K562 (cell line): Measurements from ENCODE around the gene GJA5.

Experiments
- ATF2 ChIP-seq: sonication (generic); formaldehyde crosslinking; IDR thresholded peaks from 2 replicates; pipeline ENCODE4 v1.8.1; 2022; ENCODE audit warnings: missing genetic modification reagents
- CTCF ChIP-seq, 3 experiments: IDR thresholded peaks in 2 of 3; conservative IDR thresholded peaks in 1 of 3; 2 replicates each; pipeline ENCODE4 v1.5.1; 2011 to 2012; ENCODE audit warnings: low read length in 3 of 3, mild to moderate bottlenecking in 3 of 3, control low read depth in 2 of 3, improper control_type of control experiment in 1 of 3, inconsistent platforms in 1 of 3, low read depth in 1 of 3, mixed read lengths in 1 of 3, moderate library complexity in 1 of 3; ENCODE audit not compliant: insufficient read depth in 2 of 3
- HMGN3 ChIP-seq: IDR thresholded peaks from 2 replicates; pipeline ENCODE4 v1.6.1; 2011; ENCODE audit warnings: borderline replicate concordance, low read depth, mild to moderate bottlenecking, mixed read lengths, low read length; ENCODE audit not compliant: insufficient read length; ENCODE audit errors: extremely low read depth
- MAFF ChIP-seq: IDR thresholded peaks from 2 replicates; pipeline ENCODE4 v1.6.1; 2012; ENCODE audit warnings: low read length, improper control_type of control experiment
- MEF2A ChIP-seq: IDR thresholded peaks from 2 replicates; pipeline ENCODE4 v1.6.1; 2011; ENCODE audit warnings: low read depth, mild to moderate bottlenecking, low read length, moderate library complexity; ENCODE audit not compliant: control insufficient read depth
- NR2C2 ChIP-seq, 2 experiments: fragments of 200-800 bp in 1 of 2; sonication (Bioruptor generic) in 1 of 2; sonication (generic) in 1 of 2; formaldehyde crosslinking in 1 of 2; IDR thresholded peaks; 2 replicates each; pipeline versions ENCODE4 v1.6.1 to v1.8.0; 2016 to 2022; ENCODE audit warnings: mild to moderate bottlenecking in 1 of 2, missing compliant biosample characterization in 1 of 2, missing genetic modification characterization in 1 of 2, missing genetic modification reagents in 1 of 2
- NR2F6 ChIP-seq: fragments of 450-650 bp; formaldehyde crosslinking; IDR thresholded peaks from 2 replicates; pipeline ENCODE4 v1.4.0; 2020; ENCODE audit warnings: mild to moderate bottlenecking
- PATZ1 ChIP-seq: fragments of 250-450 bp; sonication (Bioruptor Pico); IDR thresholded peaks from 2 replicates; pipeline ENCODE4 v1.5.0; 2020; ENCODE audit warnings: mild to moderate bottlenecking, borderline replicate concordance
- PCBP1 ChIP-seq: fragments of 200-400 bp; formaldehyde crosslinking; IDR thresholded peaks from 2 replicates; pipeline ENCODE4 v1.6.1; 2018; ENCODE audit warnings: mild to moderate bottlenecking, low read depth, low read length; ENCODE audit not compliant: poor library complexity, severe bottlenecking
- POLR2A ChIP-seq: fragments of 450-650 bp; conservative IDR thresholded peaks from 2 replicates; pipeline ENCODE4 v1.6.1; 2016
- PTTG1 ChIP-seq: fragments of 450-650 bp; IDR thresholded peaks from 2 replicates; pipeline ENCODE4 v1.6.1; 2016; ENCODE audit warnings: low read depth, mild to moderate bottlenecking, missing genetic modification characterization, missing compliant biosample characterization
- SIX5 ChIP-seq, 2 experiments: IDR thresholded peaks; 2 replicates each; pipeline ENCODE4 v1.6.1; 2011; ENCODE audit warnings: low read length in 2 of 2, borderline replicate concordance in 1 of 2, low read depth in 1 of 2, mild to moderate bottlenecking in 1 of 2, moderate library complexity in 1 of 2; ENCODE audit not compliant: insufficient read depth in 1 of 2
- SMAD1 ChIP-seq: fragments of 150-350 bp; IDR thresholded peaks from 2 replicates; pipeline ENCODE4 v1.6.1; 2014; ENCODE audit warnings: low read length, low read depth; ENCODE audit not compliant: partially characterized antibody
- TBP ChIP-seq: optimal IDR thresholded peaks from 2 replicates; pipeline ENCODE3; 2011; ENCODE audit warnings: low read depth, low read length, improper control_type of control experiment

- no peak for TF ChIP-seq NR2F6 (CRISPR knock-in tag)
- TF ChIP-seq NR2C2 (CRISPR knock-in tag; IDR thresholded peaks at IDR 0.05) = no peak
- TF ChIP-seq NR2C2 (tag; IDR thresholded peaks at IDR 0.05) = no peak
- no peak for TF ChIP-seq CTCF (IDR thresholded peaks at IDR 0.05 in 2 of 3, conservative IDR thresholded peaks at IDR 0.05 in 1 of 3; ENCODE audit: insufficient read depth in 2 of 3, low read depth in 1 of 3, low read length in 3 of 3)
- no peak for TF ChIP-seq POLR2A
- no peak for TF ChIP-seq MEF2A
- no peak for TF ChIP-seq HMGN3
- TF ChIP-seq PCBP1 = no peak
- no peak for TF ChIP-seq SIX5 (IDR thresholded peaks at IDR 0.05; ENCODE audit: borderline replicate concordance in 1 of 2, insufficient read depth in 1 of 2, low read depth in 1 of 2, low read length in 2 of 2)
- TF ChIP-seq MAFF = no peak
- TF ChIP-seq SMAD1 = no peak
- no peak for TF ChIP-seq PTTG1 (tag)
- no peak for TF ChIP-seq PATZ1 (CRISPR knock-in tag)
- TF ChIP-seq ATF2 (CRISPR knock-in tag) = no peak
- TF ChIP-seq TBP = no peak
These were observed 10.6 kb downstream of the GJA5 start for GRCh38 chr1:147749792-147750191.
